T-helper 1 cell (primary cell): ENCODE data around the gene CUL2.
"Not testable (repeated sequence)": the region's sequence is repeated elsewhere in the genome, so short reads cannot be mapped to it uniquely, and the experiment has no call there.

Source experiments
- DNase-seq, 5 donors: peaks; one replicate each; pipeline ENCODE4 v3.0.0-alpha.2; 2012 to 2020
- total RNA-seq, 4 donors: gene quantifications; one replicate each; lab custom pipeline; 2026; lab: John Stamatoyannopoulos, UW

CUL2 gene
- total RNA-seq: 54.6 to 74.5 (median 59.3) reads per million in 4 donors

DNA sequence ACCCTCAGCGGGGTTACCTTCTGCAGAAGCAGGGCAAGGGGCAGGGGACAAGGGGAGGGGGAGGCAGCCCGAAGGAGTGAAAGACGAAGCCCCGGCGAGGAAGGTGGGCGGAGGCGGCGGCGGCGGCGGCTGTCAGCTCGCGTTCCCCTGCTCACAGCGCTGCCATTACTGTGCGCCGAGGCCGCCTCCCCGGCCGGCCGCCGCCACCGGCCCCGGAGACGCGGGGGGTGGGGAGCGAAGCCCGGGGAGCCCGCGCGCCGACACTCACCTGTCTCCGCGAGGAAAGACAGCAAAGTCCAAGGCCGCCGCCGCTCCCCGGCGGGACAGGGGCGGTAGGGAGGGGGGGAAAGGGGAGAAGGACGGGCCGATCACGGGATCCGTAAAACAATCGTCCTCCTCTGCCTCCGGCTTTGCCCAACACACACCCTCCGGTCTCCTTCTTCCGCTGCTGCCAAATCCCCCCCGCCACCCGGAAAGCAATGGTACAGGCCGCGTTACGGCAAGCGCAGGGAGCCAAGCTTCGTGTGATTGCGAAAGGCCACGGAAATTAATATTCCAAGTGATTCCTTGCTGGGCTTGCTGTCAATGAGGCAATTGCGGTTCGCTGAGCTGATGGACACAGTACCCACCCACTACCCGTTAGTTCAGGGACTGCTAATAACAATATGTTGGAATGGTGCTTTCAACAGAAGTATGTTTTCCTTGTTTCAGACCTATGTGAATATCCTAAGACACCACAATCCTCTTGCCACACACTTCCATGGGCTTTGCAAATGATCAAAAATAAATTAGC, at the start of gene CUL2:
Gene CUL2 (minus strand): TSS at position 180 of the 793 bp plus-strand sequence. CDS start 19,024 bp downstream, outside the sequence.
- DNase-seq: peak; percentile 73 to 94 (median 85)

DNA sequence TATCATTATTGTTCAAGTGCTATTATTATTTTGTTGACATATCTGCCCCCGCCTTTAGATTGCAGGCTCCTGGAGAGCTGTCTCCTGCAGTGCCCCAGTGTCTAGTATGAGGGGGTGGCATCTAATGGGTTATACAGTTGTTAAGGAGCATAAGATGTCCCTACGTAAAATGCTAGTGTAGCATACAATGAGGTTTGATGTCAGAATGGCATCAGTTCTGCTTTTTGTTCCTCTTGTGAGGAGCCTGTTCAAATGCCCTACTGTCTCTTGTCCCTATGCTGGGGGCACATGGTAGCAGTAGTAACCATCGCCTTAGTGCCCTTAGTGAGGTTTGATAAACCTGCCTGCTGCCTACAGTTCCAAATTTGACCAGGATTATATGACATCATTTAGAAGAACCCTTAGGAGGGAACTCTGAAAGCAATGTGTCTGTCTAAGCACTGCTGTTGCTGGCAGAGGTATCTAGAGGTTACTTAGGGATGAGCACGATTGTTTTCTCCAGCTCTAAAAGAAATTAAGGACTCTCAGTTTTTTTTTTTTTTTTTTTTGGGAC, 46.2 kb upstream of the CUL2 start:
- no peak for DNase-seq

DNA sequence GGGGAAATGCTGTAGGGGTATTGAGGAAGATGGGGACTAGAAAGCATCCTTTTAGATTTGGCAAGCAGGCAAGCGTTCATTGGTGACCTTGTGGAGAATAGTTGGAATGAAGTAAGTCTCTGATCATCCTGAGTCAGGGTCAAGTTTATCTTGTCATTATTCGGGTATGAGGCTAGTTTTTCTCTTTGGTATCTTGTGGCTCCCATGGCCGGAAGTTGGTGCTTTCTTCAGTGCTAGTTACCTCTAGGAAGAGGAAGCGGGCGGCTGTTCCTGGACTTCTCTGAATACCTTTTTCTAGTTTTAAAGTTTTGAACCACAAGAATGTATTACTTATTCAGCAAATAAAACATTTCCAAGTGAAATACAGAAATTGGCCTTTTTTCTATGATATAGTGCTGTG, 45.7 kb upstream of the CUL2 start:
- DNase-seq: peak in 2 of 5 donors; percentile 6 to 35

DNA sequence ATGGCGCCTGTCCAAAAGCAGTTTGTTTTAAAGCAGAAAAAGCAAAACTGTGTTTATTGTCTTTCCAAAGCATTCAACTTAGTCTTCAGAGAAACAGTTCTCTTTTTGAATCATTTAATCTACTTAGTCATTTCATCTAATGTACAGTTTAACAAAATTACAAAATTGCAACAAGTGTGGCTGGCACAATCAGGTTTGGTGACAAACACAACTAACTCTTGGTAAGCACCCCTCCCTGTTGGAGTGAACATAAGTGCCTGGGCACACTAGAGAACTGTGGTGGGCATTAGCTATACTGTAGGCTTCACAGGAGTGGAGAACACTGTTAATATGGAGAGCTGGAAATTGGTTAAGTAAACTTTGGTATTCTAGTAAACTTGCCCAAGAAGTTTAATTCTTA, 43.4 kb upstream of the CUL2 start:
- peak in 1 of 5 donors; percentile 48 for DNase-seq

DNA sequence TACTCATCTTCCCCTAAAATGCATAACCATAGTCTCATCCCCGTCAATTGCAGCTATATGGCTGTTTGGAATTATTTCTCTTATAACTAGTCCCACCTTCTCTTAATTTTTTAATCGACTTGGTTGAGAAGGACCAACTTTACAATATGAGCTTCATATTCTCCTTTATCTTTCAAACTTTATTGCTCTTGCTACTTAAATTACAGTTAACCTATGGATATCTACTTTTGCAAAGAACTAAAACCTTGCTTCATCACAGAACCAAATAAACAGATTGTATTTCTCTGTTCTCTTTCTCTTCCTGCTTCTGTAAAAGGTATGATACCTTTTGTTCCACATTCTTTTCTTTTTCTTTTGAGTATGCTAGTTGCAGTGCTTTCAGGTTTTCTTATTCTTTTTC, 42.6 kb upstream of the CUL2 start:
- DNase-seq: no peak

DNA sequence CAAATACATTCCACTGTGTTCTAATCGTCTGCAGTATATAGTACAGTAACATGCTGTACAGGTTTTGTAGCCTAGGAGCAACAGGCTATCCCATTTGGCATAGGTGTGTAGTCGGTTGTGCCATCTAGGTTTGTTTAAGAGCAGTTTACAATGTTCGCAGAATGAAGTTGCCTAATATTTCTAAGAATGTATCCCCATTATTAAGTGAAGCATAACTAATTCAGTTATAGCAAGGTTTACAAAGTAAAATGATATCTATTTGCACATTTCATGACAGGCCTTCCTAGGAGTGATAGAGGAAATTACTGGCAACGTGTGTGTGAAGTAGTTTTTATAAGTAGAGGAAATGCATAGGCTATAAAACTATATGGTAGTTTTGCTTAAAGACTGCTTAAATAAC, 40.5 kb upstream of the CUL2 start:
- no peak for DNase-seq

DNA sequence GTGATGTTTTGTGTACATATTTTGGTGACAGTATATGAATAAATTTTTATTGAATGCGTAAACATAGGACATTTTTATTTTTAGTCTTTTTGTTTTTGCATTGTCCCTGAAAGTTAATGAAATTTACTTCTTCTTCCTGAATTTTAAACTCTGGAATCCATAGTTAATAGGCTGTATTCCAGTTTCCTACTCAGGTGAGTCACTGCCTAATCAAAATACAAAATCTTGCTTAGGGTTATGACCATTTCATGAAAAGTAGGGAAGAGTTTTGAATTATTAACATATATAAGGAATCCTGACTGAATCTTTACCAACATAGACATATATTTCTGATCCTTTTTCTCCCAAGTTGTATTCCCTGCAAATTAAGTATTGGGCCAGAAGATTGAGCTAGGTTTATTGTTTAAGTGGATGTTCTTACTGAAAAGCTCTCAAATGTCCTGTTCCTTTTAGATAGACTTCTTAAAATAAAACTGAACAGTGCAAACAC, 39.1 kb upstream of the CUL2 start:
- no peak for DNase-seq

DNA sequence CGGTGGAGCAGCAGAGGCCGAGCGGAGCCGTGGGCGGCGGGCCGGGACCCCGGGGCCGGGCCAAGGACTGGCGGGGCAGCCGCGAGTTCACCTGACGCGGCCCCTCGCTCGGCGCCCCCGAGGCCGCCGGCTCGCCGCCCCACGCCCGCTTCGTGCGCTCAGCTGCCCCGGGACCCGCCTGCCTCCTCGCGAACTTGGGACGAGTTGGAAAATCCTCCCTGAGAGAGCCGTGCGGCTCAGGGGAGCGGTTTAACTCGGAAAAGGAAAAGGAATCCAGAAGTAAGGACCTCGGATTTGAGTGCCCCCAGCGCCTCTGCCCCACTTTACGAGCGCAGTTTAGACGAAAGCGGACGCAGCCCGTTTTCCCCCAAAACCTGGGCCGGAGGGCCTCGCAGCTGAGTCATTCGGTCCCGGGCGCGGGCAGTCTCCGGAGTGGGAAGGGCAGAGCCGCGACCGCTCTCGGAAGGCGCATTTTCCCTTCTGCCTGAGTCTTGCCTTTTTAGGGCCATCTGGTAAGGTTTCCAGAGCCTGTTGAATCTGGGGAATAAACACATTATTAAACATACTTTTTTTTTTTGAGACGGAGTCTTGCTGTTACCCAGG, 37.2 kb upstream of the CUL2 start:
- peak; percentile 27 to 68 (median 48) for DNase-seq

DNA sequence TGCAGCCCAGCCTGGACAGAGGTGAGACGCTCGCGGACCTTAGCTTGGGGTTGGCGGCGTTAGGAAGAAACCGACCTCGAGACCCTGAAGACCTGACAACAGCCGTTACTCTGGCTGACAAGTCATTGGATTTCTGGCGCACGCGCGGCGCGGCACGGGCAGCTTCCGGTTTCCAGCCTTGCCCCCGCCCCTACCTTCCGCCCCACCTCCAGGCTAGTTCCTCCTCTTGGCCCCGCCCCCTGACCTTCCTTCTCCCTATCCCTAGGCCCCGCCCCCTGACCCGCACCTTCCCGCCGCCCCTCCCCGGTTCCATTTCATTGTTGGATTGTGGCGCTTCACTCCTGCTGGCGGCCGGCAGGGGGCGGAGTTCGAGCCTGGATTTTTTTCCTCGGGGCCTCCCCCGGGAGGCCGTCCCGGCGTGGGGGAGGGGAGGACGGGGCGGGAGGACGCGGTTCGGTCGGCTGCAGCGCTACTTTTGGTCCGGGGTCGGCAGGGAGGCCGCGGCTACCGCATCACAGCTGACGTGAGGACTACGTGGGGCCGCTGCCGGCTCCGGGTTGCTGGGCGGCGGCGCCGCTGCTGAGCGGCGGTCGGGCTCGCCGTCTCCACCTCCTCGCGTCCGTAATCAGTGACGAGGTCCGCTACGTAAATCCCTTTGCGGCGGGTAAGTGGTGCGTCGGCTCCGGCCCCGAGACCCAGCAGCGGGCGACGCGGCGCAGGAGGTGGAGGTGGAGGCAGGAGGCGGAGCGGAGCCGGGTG, 36.6 kb upstream of the CUL2 start, which contains the start of gene CREM:
Gene CREM (plus strand): TSS at position 317 of the 759 bp plus-strand sequence. CDS start 10,990 bp downstream, outside the sequence.
- peak; percentile 98 to 100 (median 100) for DNase-seq

DNA sequence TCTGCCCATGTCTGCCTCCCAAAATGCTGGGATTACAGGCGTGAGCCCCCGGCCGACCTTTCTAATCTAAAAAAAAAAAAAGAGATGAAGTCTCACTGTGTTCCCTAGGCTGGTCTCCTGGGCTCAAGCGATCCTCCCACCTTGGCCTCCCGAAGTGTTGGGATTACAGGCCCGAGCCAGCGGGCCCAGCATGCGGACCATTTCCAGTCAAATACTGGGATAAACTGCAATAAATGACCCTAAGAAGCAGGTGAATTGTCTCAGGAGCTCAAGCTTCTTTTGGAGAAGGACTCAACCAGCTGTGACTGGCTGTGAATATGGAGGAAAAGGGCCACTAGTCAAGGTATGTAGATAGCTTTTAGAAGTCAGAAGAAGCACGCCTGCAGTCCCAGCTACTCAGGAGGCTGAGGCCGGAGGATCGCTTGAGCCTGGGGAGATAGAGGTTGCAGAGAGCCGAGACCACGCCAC, 36.0 kb upstream of the CUL2 start:
- no peak for DNase-seq

DNA sequence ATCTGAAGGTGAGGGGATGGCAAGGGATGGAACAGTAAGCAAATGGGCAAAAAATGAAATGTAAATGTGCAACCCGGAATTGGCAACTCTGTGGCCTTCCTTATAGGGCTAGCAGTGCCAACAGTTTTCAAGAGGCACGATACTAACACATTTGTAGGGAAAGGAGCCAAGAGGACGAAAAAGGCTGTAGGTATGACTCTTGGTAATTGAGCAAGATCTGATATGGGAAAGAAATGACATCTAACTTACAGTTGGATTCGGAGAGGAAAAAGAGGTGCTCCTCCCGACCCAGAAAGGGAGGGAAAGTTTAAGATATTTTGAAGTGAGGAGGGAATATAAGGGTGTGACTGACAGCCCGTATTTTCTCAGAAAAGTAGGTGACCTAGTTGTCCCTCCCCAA, 34.4 kb upstream of the CUL2 start:
- DNase-seq: no peak

DNA sequence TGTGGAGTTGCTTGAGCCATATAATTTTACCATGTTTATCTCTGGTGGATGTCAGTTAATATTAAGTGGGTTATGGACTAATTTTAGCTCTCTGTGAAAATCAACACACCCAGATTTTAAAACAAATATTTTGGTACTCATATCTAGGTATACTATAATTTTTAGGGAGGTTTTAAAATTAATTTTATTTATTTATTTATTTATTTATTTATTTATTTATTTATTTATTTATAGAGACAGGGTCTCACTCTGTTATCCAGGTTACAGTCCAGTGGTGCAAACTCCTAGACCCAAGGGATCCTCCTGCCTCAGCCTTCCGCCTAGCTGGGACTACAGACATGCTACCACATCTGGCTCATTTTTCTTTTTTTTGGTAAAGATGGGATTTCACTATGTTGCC, 29.2 kb upstream of the CUL2 start:
- no peak for DNase-seq

DNA sequence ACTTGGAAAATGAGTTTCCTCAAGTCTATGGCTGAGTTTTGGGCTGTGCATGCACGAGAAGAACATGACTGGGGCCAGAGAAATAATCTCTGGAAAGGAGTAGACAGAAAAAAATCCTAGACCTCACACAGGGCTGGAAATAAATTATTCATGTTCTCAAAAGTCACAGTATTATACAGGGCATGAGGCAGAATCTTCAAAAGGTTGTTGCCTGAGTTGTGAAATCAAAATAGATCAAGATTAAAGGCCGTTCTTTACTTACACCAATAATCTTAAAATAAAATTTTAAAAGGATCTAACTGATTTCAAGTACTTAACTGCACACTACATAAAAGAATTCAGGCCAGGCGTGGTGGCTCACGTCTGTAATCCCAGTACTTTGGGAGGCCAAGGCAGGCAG, 22.4 kb upstream of the CUL2 start:
- no peak for DNase-seq

DNA sequence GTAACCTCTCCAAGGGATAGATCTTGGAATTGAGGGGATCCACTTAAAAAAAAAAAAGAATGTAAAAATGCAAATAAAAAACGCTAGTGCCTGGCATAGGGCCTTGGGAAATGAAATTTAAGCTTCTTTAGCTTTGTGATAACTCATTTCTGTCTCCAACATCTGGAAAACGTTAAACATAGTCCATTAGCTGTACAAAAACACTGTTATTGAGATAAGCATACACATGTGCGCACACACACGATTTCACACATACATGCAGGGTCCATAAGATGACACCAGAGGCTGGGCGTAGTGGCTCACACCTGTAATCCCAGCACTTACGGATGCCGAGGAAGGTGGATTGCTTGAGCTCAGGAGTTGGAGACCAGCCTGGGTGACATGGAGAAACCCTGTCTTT, 13.7 kb upstream of the CUL2 start:
- DNase-seq: no peak

DNA sequence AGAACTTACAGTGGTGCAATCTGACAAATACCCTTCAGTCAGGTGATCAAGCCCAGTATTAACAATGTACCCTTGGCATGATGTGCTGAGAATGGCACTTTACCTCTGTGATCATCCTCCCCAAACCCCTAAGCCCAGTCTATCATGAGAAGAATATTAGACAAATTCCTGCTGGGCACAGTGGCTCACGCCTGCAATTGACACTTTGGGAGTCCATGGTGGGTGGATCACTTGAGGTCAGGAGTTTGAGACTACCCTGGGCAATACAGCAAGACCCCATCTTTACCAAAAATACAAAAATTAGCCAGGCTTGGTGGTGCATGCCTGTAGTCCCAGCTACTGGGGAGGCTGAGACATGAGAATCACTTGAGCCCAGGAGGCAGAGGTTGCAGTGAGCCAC, 7.4 kb upstream of the CUL2 start:
- no peak for DNase-seq

DNA sequence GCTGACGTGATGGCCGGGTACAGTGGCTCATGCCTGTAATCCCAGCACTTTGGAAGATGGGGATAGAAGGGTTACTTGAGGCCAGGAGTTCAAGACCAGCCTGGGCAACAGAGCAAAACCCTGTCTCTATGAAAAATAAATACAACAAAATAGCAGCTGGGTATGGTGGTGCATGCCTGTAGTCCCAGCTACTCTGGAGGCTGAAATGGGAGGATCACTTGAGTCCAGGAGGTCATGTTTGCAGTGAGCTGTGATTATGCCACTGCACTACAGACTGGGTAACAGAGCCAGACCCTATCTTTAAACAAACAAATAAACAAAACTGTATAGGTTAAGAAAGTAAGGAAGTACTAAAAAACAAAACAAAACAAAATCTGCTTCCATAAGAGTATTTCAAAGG, 6.2 kb upstream of the CUL2 start:
- no peak for DNase-seq

DNA sequence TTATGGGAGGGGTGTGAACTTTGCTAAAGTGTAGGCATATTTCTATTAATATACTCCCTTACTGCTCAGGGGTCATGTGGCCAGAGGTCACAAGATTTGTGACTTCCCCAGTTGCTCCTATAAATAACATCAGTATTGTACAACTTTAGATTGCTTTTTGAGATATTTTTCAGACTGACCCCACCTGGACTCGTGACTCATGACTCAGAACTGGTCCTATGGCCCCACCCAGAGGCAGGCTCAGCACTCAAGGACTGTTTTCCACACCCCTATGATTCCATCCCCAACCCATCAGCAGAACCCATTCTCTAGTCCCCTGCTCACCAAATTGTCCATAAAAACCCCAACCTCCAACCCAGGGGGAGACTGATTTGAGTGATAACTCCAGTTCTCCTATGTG, 2.7 kb upstream of the CUL2 start:
- DNase-seq: no peak

DNA sequence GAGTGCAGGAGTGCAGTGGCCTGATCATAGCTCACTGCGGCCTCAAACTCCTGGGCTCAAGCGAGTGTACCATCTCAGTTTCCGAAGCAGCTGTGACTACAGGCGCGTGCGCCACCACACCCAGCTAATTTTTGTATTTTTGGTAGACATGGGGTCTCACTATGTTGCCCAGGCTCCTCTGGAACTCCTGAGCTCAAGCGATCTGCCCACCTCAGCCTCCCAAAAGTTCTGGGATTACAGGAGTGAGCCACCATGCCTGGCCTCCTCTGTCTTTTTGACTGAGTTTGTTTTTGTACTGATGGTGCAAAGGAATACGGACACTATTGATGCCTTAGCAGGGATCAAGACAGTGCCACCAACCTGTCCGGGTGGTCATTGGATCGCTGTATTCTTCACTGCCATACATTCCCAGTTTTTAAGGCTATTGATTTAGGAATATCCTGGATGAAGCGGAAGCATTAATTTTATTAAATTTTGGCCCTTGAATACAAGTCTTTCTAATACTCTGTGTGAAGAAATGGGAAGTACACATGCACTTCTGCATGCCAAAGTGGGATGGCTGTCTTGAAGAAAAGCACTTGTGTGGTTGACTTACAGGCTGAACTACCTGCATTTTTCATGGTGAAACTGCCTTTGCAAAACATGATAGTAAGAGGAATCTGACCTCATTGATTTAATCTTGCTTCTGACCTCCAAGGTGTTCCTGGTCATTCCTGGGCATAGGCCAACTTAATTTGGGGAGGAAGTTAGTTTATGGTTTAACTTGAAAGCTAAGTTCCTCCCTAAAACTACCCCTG, 2.1 kb upstream of the CUL2 start:
- no peak for DNase-seq

DNA sequence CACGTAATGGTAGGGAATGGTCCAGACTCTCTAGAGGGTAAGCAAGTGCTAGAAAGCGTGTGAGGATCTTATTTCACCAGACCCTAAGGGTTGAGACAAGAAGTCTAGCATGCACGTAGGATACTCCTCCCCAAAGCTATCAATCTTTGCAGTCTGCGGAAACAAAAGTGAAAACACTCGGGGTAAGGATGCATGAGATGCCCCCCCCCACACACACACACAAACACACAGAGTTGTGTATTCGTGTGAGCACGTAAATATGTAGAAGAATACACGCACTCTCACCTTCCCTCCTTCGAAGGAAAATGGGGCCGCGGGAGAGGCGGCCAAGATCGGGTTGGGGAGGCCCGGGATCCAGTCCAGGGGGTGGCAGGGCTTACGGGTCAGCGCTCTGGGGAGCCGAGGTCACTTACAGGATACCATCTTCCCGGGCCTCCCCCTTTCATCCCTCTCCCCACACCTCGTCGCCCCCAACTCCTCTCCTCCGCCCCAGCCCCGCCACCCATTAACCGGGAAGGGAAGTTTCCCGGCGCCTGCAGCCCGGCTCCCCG, 455 bp downstream of the CUL2 start:
- peak in 2 of 5 donors; percentile 4 to 30 for DNase-seq

DNA sequence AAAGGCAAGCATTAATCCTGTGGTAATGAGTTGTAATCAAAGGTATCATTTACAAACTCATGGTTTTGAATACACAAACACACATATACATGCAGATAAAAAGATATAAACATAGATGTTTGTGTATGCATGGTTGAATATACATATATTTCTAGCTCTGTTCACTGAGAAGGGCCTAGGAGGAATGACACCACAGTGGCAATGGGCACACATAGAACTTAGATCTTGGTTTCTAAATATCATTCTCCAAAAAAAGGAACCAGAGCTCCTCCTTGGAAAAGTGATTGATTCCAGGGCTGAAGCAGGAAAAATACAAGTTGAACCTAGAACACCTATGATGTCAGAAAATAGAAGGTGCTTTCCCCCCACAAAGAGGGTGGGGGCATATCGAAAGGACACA, 6.9 kb downstream of the CUL2 start:
- DNase-seq: no peak

DNA sequence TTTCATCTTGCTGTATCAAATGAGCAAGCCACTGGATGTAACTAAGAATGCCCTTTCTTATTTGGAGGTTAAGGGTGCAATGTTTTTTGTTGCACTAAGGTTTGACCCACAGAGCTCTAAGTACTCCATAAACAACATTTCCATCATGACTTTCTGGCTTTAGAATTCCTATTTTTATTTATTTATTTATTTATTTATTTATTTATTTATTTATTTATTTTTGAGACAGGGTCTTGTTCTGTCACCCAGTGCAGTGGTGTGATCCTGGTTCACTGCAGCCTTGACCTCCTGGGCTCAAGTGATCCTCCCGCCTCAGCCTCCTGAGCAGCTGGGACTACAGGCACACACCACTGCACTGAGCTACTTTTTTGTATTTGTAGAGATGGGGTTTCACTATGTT, 9.9 kb downstream of the CUL2 start:
- DNase-seq: not testable (repeated sequence)

DNA sequence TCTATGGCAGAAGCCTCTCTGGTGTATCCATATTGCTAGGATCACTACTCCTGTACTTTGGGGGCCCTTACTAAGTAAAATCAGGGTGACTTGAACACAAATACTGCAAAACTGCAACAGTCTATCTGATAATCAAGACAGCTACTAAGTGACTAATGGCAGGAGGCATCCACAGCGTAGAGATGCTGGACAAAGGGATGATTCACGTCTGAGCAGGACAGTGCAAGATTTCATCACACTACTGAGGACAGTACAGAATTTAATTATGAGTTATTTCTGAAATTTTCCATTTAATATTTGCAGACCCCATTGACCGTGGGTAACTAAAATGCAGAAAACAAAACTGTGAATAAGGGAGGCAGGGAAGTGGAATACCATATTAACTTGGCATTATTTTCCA, 10.4 kb downstream of the CUL2 start:
- no peak for DNase-seq
